Measurements from ENCODE around the gene NIPAL1. TPM values are rescaled to one million over a fixed set of nuclear protein-coding genes. Genes with fewer than 3 reads are reported as not detected.

Gene NIPAL1
- total RNA-seq, 4 donors from 2014 or later, result 0.87 to 3.1 (median 1.9) TPM

DNA sequence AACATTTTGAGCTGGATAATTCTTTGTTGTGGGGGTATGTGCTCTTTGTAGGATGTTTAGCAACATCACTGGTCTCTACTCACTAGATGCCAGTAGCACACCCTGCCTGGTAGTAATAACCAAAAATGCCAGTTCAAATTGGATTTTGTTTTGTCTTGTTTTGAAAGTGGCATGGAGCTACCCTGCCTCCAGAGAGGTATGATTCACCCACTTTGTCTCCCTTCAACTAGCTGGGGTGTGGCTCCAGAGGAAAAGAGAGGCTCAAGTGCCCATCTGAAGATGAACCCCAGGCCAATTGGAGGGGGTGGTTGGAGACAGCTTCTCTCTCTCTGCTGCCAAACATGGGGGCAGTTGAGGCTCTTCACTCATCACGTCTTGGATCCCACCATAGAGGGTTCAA lies 34.5 kb downstream of the NIPAL1 start:
- Histone ChIP-seq H3K4me1 (peaks cover 0 to 10% (median 3%) of the 10 kb centered on the region in 4 donors), H3K36me3 (no peaks in the 10 kb centered on the region), H3K27me3 (no peaks in the 10 kb centered on the region), H3K9me3 (no peaks in the 10 kb centered on the region), H3K4me3 (no peak overlapping the region), H3K27ac (no peak overlapping the region)
- TF ChIP-seq EP300 (IDR thresholded peaks at IDR 0.05) (no peak), POLR2A (IDR thresholded peaks at IDR 0.05) (no peak)
- TF ChIP-seq, protein P1, sequence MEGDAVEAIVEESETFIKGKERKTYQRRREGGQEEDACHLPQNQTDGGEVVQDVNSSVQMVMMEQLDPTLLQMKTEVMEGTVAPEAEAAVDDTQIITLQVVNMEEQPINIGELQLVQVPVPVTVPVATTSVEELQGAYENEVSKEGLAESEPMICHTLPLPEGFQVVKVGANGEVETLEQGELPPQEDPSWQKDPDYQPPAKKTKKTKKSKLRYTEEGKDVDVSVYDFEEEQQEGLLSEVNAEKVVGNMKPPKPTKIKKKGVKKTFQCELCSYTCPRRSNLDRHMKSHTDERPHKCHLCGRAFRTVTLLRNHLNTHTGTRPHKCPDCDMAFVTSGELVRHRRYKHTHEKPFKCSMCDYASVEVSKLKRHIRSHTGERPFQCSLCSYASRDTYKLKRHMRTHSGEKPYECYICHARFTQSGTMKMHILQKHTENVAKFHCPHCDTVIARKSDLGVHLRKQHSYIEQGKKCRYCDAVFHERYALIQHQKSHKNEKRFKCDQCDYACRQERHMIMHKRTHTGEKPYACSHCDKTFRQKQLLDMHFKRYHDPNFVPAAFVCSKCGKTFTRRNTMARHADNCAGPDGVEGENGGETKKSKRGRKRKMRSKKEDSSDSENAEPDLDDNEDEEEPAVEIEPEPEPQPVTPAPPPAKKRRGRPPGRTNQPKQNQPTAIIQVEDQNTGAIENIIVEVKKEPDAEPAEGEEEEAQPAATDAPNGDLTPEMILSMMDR (IDR thresholded peaks at IDR 0.05), result no peak
- WGBS, 2 donors, result 88% methylated on average over 1 of the region's 1 CpG
- no peak for DNase-seq (ENCODE audit: low spot score in 2 of 2)

DNA sequence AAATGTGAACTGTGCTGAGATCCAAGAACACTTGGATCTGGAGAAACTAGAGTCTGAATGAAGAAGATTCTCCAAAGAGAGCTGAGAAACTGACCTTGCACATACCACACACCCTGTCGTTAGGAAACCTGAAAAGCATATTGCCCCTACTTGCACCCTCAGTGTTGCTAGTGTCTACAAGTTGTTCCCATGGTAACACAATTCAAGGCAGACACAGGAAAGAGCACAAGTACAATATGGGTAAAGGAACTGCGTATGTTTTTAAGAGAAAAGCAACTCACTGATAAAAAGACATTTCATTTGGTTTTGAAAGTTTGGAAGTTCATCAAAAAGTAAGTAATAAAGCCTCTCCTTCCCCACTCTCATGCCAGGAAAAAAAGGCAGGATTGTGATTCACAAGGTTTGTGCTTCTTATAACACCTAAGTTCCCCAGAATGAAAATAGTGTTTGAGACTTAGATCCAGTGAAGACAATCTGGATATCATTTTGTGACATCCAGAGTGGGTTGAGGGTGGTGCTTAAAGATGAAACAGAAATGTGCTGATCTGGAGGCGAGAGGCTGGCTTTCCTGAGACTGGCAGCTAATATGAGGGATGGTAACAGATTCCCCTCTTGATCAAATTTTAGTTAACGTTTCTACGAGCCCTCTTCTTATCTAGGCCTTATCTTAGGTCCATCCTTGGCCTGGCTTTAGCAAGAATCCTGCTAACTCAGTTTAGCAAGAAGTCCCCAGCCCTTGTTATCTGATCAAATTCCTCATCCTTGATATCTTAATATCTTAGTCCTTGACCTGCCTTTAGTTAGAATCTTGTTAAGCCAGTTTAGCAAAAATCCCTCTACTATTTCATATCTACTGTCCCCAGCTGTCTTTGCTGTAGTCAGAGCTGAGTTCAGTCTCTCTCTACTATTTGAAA lies 42.3 kb downstream of the NIPAL1 start:
- Histone ChIP-seq H3K4me1 (no peaks in the 10 kb centered on the region), H3K27ac (no peak overlapping the region), H3K4me3 (no peak overlapping the region), H3K36me3 (no peaks in the 10 kb centered on the region), H3K27me3 (no peaks in the 10 kb centered on the region), H3K9me3 (no peaks in the 10 kb centered on the region)
- TF ChIP-seq EP300 (IDR thresholded peaks at IDR 0.05) (no peak), POLR2A (IDR thresholded peaks at IDR 0.05) (no peak)
- TF ChIP-seq, protein P1 (IDR thresholded peaks at IDR 0.05), result no peak
- no peak for DNase-seq (ENCODE audit: low spot score in 2 of 2)
- WGBS, 2 donors, result 78 to 86% methylated on average over 5 of the region's 5 CpGs

DNA sequence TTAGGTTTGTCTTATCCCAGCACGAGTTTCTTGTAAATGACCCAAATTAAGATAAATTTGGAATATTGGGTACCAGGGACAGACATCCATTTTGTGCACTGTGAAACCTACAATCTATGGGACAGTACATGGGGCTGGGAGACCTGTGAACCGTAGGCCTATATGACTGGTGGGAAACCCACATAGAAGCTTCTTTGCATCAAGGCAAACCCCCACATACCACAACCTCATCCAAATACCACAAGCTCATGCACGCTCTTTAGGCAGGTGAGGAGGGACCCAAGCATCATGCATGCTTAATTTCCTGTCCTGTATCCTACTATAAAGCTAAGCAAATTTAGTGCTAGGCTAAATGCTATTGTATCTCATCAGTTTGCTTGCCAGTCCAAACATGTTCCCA lies 47.8 kb downstream of the NIPAL1 start:
- Histone ChIP-seq H3K27me3 (no peaks in the 10 kb centered on the region), H3K27ac (no peak overlapping the region), H3K36me3 (no peaks in the 10 kb centered on the region), H3K4me3 (no peak overlapping the region), H3K9me3 (no peaks in the 10 kb centered on the region), H3K4me1 (no peaks in the 10 kb centered on the region)
- no peak for DNase-seq (ENCODE audit: low spot score in 2 of 2)
- TF ChIP-seq POLR2A (IDR thresholded peaks at IDR 0.05), result no peak
- WGBS, 2 donors, result 87 to 91% methylated on average over 3 of the region's 3 CpGs

DNA sequence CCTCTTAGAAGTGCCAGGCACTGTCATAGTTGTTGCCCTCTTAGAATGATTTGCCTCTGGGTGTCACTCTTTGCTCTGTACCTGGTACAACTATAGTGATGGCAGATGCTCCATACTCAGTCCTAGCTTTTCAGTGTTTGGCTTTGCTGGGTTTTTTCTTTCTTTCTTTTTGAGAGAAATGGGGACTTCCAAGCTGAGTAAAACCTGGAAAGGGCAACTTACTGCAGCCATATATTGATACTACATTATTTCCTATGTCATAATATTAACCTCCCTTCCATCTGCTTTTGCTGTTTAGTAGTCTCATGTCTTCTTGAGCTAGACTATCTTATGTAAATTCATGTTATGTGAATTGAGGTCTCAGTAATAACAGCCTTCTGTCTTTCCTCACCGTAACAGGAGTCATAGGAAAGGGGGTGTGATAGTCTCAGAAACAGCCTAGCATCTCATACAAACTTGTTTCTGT lies 49.0 kb downstream of the NIPAL1 start:
- 94 to 95% methylated on average over 1 of the region's 1 CpG for WGBS, 2 donors
- Histone ChIP-seq H3K4me3 (no peak overlapping the region), H3K36me3 (no peaks in the 10 kb centered on the region), H3K9me3 (no peaks in the 10 kb centered on the region), H3K27me3 (no peaks in the 10 kb centered on the region), H3K27ac (no peak overlapping the region), H3K4me1 (no peaks in the 10 kb centered on the region)
- TF ChIP-seq EP300 (IDR thresholded peaks at IDR 0.05) (no peak), POLR2A (IDR thresholded peaks at IDR 0.05) (no peak)
- TF ChIP-seq, protein P1 (IDR thresholded peaks at IDR 0.05), result no peak
- no peak for DNase-seq (ENCODE audit: low spot score in 2 of 2)

DNA sequence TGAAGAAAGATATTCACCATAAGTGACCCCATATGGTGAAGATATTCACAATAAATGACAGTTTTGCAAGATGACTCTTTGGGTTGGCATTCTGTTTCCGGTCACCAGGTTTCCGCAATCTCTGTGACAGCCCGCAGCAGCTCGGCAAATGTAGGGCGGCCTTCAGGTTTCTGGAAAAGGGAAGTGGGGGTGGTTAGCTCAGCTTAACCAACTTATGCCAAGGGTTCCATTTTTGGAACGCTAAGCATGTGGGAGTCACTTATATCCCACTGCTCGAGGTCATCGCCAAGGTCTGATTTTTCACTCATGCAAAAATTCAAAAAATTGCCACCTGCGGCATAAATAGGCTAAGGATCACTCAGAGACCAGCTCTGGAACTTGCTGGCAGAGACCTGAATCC lies 51.0 kb downstream of the NIPAL1 start:
- H3K27ac ChIP-seq, result no peak overlapping the region
- H3K4me1 ChIP-seq, result no peaks in the 10 kb centered on the region
- no peaks in the 10 kb centered on the region for H3K9me3 ChIP-seq
- WGBS, 2 donors, result 85 to 96% methylated on average over 9 of the region's 9 CpGs
- no peak overlapping the region for H3K4me3 ChIP-seq
- no peaks in the 10 kb centered on the region for H3K36me3 ChIP-seq
- DNase-seq (ENCODE audit: low spot score in 2 of 2), result no peak
- no peaks in the 10 kb centered on the region for H3K27me3 ChIP-seq
- TF ChIP-seq EP300 (IDR thresholded peaks at IDR 0.05), result no peak
- no peak for TF ChIP-seq POLR2A (IDR thresholded peaks at IDR 0.05)
- TF ChIP-seq, protein P1 (IDR thresholded peaks at IDR 0.05), result no peak

Data from tibial nerve (tissue), 4 donors.